HG03442 (cell line): ENCODE measurements around the gene INTS2.
"Not testable (repeated sequence)": the region's sequence is repeated elsewhere in the genome, so short reads cannot be mapped to it uniquely, and the experiment has no call there.

Experiments used
- ATAC-seq: cut with Tn5 transposase; IDR thresholded peaks from one replicate; pipeline ENCODE4 v1.9.1; 2021; ENCODE audit warnings: mild to moderate bottlenecking, moderate library complexity; ENCODE audit not compliant: unreplicated experiment

INTS2 gene

GRCh38 chr17:61852857-61853256 lies 74.9 kb downstream of the INTS2 start:
- ATAC-seq: no peak

- ATAC-seq: no peak
Observed at GRCh38 chr17:61849674-61850073, 78.1 kb downstream of the INTS2 start.

GRCh38 chr17:61848896-61849295 lies 78.9 kb downstream of the INTS2 start:
- no peak for ATAC-seq

GRCh38 chr17:61848247-61848646 lies 79.5 kb downstream of the INTS2 start:
- ATAC-seq: no peak

DNA sequence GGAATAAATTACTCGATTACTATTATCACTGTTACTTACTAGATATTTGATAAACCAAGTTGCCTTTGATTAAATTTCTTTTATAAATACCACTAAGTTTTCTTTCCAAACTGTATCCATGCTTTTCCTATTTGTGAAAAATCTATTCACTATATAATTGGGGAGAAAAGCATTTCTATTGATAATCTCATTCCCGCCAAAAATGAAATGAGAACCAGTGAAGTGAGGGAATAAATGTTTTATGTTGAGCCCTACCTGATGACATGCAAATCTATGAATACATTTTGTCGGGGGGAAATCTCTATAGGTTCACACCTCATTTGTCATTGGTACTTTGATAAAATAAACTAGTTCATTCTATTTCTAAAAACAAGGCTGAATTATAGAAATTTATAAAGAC lies 80.1 kb downstream of the INTS2 start:
- ATAC-seq: no peak

DNA sequence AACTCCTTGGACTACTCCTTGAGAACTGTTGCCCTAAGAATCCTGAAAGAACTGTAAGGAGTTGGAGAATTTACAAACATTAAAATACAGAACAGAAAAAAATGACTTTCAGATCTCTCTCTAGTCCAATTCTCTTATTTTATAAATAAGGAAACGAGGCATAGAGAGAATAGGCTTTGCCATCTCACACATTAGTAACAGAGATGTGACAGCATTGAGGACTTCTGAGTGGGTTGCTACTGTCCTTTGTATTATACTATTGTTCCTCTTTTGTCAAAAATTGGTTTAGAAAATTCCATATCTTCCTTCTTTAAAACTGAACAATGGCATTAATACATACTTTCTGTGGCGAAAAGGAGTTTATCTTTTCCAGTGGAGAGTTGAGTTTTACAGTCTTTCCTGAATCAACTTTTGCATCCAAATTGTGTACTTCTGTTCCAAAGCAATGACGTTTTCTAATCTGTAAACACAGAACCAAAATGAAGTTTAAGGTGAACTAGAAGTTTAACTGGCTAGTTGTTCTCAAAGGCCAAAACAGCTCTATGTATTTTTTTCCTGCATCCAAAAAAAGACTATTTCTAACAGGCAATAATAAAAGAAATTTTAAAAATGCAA lies 80.9 kb downstream of the INTS2 start:
- no peak for ATAC-seq

DNA sequence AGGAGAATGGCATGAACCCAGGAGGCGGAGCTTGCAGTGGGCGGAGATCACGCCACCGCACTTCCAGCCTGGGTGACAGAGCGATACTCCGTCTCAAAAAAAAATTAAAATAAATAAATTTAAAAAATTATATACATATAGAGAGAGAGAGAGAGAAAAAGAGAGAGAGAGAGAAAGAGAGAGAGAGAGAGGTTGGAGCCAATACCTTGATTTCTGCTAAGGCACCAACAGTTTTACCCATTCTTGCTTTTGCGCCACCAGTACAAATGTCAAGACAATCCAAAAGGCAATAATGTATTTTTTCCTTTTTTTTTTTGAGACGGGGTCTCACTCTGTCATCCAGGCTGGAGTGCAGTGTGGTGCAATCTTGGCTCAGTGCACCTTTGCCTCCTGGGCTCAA lies 81.7 kb downstream of the INTS2 start:
- no peak for ATAC-seq

GRCh38 chr17:61843435-61843834 lies 84.3 kb downstream of the INTS2 start:
- no peak for ATAC-seq

GRCh38 chr17:61842899-61843298 lies 84.9 kb downstream of the INTS2 start:
- no peak for ATAC-seq

- no peak for ATAC-seq
Observed at GRCh38 chr17:61839300-61839786, 88.4 kb downstream of the INTS2 start.

DNA sequence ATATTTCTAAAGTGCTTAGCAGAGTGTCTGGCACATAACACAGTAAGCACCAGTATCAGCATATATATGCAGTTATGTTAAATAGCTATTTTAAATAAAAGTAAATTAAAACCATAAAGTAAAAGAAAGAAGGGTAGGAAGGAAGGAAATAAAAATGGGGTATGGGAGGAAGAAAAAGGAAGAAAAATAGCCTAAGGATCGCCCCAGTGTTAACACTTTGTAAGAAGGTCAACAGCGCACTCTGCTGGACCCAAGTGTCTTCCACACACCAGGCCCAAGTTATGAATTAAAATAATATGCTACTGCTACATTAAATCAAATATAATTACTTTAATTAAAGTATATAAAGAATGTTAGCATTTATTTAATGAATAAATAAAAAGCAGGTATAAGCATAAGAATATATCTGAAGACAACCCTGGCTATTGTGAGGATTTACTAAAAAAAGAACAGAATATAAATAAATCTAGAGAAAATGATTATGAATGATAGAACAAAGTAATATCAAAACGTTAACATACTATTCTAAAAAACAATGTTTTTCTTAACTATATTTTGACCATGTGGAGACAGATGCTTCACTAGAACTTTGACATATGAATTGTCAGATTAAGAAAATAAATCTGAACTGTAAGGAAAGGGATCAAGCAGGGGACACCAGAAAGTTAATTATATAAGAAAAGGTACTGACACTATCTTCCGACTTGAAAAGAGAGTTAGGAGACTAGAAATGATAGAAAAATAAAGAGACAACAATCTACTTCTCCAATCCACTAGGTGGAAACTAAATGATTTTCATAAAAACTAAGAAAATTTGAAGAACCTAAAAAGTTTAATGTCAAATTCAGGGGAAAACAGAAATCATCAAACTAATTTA lies 90.4 kb downstream of the INTS2 start:
- ATAC-seq: no peak

DNA sequence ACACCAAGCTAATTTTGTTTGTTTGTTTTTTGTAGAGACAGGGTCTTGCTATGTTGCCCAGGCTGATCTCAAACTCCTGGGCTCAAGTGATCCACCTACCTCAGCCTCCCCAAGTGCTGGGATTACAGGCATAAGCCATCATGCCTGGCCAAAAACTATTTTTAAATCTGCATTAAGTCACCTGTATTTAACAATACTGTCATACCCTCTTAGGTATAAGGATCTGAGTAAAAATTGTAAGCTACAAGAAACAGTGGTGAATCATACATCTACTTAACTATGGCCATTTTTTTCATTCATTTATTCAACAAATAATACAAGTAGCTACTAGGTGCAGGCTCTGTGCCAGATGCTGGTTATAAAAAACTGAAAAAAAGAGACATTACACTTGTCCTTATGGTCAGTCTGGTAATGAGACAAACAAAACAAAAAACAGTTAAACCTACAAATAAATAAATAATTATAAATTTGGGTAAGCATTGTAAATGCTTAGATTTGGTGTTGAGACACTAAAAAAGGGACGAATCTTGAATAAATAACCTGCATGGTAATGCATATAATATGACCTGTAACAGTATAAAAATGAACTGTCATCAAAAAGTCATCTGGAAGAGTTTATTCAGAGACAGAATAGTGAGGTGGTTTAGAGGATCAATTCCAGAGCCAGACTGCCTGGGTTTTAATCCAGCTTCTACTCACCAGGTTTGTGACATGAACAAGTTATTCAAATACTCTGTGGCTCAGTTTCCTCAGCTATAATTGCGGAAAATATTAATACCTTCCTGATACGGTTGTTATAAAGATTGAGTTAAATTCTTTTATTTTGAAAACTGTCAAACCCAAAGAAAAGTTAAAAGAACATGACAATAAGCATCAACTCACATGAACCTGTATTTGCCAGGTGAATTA lies 91.3 kb downstream of the INTS2 start:
- ATAC-seq: no peak

DNA sequence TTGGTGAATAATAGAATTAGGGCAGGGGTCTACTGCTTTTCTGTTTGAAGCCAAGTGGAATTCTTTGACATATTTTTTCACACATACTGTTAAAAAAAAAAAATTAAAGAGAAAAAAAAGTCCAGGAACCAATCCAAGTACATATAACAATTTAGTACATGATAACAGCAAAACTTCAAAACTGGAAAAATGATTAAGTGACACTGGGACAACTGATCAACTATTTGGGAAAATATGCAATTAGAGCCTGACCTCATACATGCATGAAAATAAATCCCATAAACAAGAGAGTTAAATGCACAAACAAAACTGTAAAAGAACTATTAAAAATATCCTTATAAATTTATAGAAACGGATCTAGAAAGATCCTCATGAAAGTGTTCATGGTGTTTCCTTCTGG lies 92.2 kb downstream of the INTS2 start:
- ATAC-seq: no peak

DNA sequence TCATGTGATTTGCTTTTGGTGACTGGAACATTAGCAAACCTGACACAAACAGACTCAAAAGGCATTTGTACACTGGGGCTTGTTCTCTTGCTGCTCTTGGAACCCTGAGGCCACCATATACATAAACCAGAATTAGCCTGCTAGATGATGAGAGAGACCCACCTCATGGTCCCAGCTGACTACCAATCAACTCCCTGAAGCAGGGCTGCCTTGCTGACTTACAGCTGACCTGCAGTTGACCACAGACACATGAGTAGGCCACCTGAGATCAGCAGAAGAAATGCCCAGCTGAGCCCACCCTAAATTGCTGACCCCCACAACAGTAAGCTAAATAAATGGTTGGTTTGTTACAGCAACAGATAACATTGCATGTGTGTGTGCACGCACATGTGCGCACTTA lies 93.2 kb downstream of the INTS2 start:
- ATAC-seq: no peak

DNA sequence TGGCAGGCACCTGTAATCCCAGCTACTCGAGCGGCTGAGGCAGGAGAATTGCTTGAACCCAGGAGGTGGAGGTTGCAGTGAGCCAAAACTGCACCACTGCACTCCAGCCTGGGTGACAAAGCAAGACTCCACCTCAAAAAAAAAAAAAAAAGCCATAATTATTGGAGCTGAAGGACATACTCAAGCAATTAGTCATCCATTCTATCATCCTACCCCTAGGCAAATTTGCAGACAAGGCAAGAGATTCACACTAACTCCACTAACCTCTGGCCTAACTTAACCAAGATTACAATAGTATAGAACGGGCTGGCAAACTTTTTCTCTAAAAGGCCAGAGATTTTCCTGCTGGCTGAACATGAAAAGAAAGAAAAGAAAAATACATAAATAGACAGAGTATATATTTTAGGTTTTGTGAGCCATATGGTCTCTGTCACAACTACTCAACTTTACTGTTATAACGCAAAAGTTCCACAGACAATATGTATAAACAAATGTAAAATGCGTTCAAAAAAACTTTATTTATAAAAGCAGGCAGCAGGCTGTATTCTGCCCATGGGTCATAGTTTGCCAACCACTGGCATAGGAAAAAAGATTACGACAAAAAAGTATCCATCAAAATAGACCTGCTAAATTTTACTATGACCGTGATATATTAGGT lies 94.1 kb downstream of the INTS2 start:
- ATAC-seq: no peak

- no peak for ATAC-seq
Observed at GRCh38 chr17:61832463-61832862, 95.3 kb downstream of the INTS2 start.

DNA sequence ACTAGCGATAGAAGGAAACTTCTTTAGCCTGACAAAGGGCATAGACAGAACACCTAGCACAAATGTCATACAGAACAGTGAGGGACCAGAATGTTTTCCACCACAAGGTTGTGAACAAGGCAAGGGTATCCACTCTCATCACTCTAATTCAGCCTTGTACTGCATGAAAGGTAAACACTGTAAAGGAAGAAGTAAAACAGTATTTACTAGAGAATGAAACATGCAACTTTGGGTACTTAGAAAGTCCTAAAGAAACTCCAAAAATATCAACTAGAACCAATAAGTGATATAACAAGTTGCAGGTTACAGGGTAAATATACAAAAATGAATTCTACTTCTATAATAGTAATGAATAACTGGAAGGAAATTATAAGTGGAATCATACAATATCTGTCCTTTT lies 96.7 kb downstream of the INTS2 start:
- no peak for ATAC-seq

GRCh38 chr17:61828694-61829093 lies 99.1 kb downstream of the INTS2 start:
- ATAC-seq: no peak

GRCh38 chr17:61827649-61828395 lies 100.0 kb downstream of the INTS2 start:
- no peak for ATAC-seq

GRCh38 chr17:61826866-61827265 lies 100.9 kb downstream of the INTS2 start:
- ATAC-seq: not testable (repeated sequence)
